HL-60 (cell line): ENCODE results near the gene ZDHHC17.

ENCODE experiments used
- DNase-seq, 2 experiments: peaks; one replicate each; pipeline ENCODE4 v3.0.0-alpha.2; 2010 to 2020; ENCODE audit warnings: low read depth in 1 of 2, low spot score in 1 of 2
- H3K27ac ChIP-seq: fragments of 250-450 bp; sonication (Bioruptor Pico); replicated peaks from 2 replicates; pipeline ENCODE4 v1.5.1; 2020; ENCODE audit warnings: mild to moderate bottlenecking, moderate library complexity
- H3K27me3 ChIP-seq: fragments of 250-450 bp; sonication (Bioruptor Pico); 2 replicates; pipeline ENCODE4 v1.5.1; 2021; ENCODE audit warnings: mild to moderate bottlenecking, moderate library complexity; ENCODE audit not compliant: insufficient read depth, poor library complexity, severe bottlenecking
- H3K4me3 ChIP-seq: replicated peaks from 2 replicates; pipeline ENCODE4 v1.5.1; 2011; ENCODE audit warnings: mild to moderate bottlenecking, control low read depth, low read length; ENCODE audit not compliant: insufficient read depth
- CTCF ChIP-seq: IDR thresholded peaks from one replicate; pipeline ENCODE4 v1.5.1; 2011; ENCODE audit warnings: low read length, control low read depth, inconsistent platforms; ENCODE audit not compliant: insufficient read depth
- GABPA ChIP-seq: IDR thresholded peaks from 2 replicates; pipeline ENCODE4 v1.6.1; 2012; ENCODE audit warnings: low read depth
- POLR2AphosphoS5 ChIP-seq: IDR thresholded peaks from 2 replicates; pipeline ENCODE4 v1.6.1; 2012; ENCODE audit warnings: low read depth
- REST ChIP-seq: IDR thresholded peaks from 2 replicates; pipeline ENCODE4 v1.6.1; 2012; ENCODE audit warnings: low read depth; ENCODE audit not compliant: insufficient replicate concordance
- SPI1 ChIP-seq: IDR thresholded peaks from 2 replicates; pipeline ENCODE4 v1.6.1; 2012; ENCODE audit warnings: low read depth, mild to moderate bottlenecking, borderline replicate concordance

The ZDHHC17 gene

DNA sequence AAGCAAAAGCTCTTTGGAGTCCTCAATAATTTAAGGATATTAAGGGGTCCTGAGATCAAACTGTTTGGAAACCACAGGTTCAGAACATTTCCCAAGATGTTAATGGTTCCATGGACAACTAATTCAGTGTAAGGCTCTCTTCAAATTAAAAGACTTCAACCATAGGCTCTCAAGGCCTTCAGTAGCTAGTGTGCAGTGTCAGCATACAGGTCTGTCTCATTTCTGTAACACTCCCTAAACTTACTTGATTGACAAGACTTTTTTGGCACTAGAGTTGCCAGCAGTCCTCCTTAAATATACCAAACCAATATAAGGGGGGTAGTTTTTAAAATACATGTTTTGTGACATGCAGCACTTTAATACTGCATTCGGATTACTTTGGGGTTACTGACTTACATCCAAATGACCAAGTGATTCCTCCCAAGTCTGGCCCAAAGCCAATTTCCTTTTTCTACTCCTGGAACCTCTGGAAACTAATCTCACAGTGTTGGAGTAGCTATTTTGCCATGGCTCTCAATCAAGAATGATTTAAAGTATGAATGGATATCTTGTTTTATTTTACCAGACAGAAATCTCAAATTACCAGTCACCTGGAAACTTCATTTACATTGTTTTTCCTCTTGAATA, 92.2 kb downstream of the ZDHHC17 start:
- Histone ChIP-seq H3K27ac (no peak overlapping the region), H3K4me3 (no peak overlapping the region), H3K27me3 (no peaks in the 10 kb centered on the region)
- no peak for TF ChIP-seq POLR2AphosphoS5
- no peak for TF ChIP-seq REST
- no peak for TF ChIP-seq CTCF
- no peak for TF ChIP-seq SPI1
- no peak for TF ChIP-seq GABPA
- no peak for DNase-seq

- TF ChIP-seq POLR2AphosphoS5 (no peak), SPI1 (no peak), CTCF (no peak), GABPA (no peak), REST (no peak)
- Histone ChIP-seq H3K4me3 (no peak overlapping the region), H3K27me3 (no peaks in the 10 kb centered on the region), H3K27ac (no peak overlapping the region)
- DNase-seq = no peak
Observed at GRCh38 chr12:76859611-76860010, 95.7 kb downstream of the ZDHHC17 start.

DNA sequence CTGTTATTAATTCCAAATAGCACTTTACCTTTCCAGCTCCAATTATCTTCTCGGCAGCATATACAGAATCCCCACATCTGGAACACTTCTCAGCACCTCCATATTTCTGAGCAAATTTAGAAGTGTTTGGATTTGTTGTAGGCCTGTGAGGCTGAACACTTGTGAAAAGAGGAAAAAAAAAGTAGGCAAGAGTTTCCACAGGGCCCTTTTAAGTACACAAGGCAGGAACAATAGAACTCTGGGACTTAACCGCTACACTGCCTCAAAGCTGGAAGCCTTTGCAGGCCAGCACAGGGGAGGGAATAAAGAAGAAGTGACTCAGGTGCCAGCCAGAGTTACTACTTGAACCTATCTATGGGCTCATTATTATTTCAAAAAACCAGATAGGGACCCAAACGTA, 96.3 kb downstream of the ZDHHC17 start:
- TF ChIP-seq SPI1 = no peak
- no peak for TF ChIP-seq REST
- TF ChIP-seq CTCF = no peak
- TF ChIP-seq POLR2AphosphoS5 = no peak
- TF ChIP-seq GABPA = no peak
- H3K27ac ChIP-seq = no peak overlapping the region
- no peak for DNase-seq

More for the DNA sequence above, 96.3 kb downstream of the ZDHHC17 start:
- Histone ChIP-seq H3K4me3 (no peak overlapping the region), H3K27me3 (no peaks in the 10 kb centered on the region)
